Measurements from ENCODE around the gene LYRM1.
"Not testable (repeated sequence)": the region's sequence is repeated elsewhere in the genome, so short reads cannot be mapped to it uniquely, and the experiment has no call there.

The LYRM1 gene

DNA sequence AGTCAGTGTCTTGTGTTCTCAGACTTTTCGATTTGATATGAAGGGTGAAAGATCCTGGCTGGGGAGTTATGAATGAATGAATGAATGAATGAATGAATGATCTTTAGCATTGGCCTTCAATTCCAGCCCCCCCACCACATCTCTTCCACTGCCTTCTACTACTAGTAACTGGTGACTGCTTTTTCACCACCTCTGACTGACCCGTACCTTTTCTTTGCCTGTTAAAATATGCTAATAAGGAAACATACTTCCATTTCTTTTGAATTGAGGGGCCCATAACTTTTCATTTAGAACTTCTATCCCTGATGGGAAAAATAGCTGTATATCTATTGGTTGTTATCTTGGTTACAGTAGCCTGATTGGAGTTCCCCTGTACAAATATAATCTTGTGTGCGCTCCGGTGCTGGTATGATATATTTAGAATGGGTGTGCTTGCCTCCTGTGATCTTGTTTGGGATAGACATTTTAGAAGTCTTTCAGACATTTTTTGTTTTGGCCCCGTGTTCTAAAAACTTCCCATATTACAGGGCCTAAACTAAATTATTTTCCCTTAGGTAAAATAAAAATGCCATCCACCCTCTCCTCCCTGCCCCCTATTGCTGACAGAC lies 3.4 kb downstream of the LYRM1 start:
- no peak for DNase-seq

DNA sequence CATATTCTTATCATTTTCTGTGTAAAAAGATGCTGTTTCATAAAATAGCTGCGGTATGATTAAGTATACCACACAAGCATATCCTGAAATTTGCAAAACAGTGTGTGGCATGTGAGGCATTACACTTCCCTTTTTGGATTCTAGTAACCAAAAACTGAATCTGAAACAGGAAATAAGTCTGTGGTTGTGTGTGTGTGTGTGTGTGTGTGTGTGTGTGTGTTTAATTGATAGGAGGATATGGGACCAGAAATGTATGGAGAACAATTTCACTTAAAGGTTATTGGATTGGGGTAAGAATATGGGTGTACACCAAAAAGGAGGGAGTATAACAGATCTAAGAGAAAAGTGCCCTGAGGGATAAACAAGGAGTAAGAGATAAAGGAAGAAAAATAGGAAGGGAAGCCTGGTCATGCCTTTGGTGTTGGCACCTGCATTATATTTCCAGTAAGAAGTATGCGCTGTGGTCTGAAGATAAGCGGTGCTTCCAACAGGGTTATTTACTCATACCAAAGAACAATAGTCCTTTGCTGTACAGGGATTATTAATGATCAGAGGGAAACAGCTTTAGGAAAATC lies 4.0 kb downstream of the LYRM1 start:
- peak; percentile 20 to 32 for DNase-seq

- DNase-seq: no peak
These were observed 5.0 kb downstream of the LYRM1 start for GRCh38 chr16:20905576-20905975.

DNA sequence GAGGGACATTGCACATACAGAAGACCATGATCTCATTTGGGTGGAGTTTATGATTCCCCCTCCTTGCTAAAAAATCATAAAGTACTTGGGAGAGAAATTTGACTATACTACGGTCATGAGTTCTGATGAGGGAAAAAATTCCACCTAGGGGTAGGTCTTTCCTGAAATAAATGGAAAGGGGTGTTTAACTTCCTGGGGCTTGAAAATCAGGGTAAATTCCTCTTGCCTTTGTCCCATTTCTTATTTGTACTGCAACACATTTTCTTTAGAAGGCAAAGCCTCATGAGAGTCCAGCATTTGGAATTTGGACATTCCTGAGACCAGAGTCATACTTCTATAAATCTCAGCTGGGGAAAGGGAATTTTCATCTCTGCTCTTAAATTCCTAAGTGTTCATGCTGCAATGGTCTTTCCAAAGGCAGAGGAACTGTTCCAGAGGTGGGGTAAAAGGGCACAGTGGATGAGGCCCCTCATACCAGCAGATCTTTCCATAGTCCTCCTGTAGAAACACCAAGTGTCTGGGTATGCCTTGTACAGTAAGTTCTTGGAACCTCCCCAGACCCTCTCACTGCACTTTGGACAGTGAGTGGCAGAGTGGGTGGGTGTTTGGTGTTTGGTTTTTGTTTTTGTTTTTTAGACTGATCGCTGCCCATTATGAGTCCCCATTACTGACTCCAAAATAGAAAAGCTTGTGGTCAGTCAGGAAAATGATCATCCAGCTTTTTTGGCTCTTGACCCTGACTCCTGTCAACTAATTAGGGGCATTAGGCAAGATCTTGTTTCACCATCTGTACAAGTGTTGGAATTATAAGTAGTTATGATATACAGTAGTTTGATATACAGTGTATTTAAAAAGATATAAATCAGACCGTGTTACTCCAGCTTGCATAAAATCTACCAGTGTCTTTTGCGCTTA lies 6.0 kb downstream of the LYRM1 start:
- DNase-seq: no peak

- DNase-seq: no peak
These were observed 10.3 kb downstream of the LYRM1 start for GRCh38 chr16:20910781-20911321.

GRCh38 chr16:20911361-20911760 lies 10.8 kb downstream of the LYRM1 start:
- no peak for DNase-seq

GRCh38 chr16:20916289-20916688 lies 15.7 kb downstream of the LYRM1 start:
- no peak for DNase-seq

DNA sequence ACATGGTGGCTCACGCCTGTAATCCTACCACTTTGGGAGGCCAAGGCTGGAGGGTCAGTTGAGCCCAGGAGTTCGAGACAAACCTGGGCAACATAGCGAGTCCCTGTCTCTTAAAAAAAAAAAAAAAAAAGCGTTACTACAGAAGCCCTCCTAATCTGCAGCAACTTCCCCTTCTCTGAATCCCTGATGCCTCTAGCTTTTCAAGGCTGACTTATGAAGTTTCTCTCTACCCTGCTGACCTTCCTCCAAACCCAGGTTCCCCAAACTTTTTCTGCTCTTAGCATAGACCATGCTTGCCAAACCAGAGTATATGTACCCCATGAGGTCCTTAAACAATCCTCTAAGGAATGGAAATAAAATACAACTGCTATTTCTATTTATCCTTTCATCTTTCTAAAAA lies 16.4 kb downstream of the LYRM1 start:
- no peak for DNase-seq

- DNase-seq: no peak
These were observed 18.1 kb downstream of the LYRM1 start for GRCh38 chr16:20918486-20919239.

- no peak for DNase-seq
These were observed 19.5 kb downstream of the LYRM1 start for GRCh38 chr16:20920091-20920490.

- no peak for DNase-seq
These were observed 20.2 kb downstream of the LYRM1 start for GRCh38 chr16:20920799-20921198.

DNA sequence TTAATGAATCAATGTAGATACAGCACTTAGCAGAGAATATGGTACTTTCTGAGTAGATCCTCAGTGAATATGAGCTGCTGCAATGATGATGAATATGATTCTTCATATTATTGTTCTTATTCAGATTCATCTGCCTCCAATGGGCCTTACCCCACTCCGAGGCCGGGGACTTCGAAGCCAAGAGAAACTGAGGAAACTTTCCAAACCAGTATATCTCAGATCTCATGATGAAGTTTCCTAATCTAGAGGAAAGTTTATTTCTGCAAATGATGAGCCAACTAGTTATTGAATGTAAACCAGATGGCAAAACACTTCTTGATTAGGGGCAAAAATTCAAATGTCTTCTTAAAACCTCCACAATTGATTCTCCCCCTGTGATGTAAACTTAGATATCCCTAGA lies 23.3 kb downstream of the LYRM1 start:
- no peak for DNase-seq

GRCh38 chr16:20925751-20926150 lies 25.2 kb downstream of the LYRM1 start:
- no peak for DNase-seq

DNA sequence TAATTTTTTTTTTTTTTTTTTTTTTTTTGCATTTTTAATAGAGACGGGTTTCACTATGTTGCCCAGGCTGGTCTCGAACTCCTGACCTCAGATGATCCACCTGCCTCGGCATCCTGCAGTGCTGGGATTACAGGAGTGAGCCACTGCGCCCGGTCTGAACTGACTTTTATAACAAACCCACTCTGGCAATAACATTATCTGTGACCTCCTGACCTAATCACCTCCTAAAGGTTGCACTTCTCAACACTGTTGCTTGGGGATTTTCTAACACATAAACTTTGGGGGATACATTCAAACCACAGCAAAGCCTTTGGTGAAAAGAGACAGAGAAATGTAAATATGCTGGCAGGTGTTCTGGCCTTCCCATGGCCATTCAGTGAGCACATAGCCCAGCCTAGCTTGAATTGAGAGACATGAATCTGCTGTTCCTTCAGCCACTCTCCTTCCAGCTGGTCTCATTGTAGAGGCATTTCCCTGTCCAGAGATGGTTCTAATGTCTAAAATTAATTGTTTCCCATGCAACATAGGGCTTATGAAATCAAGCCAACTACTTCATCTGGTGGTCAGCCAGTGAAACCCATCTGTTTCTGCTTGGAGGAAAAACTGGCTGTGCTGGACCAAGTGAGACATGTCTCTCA lies 28.3 kb downstream of the LYRM1 start:
- DNase-seq: no peak

GRCh38 chr16:20929676-20930364 lies 29.2 kb downstream of the LYRM1 start:
- not testable (repeated sequence) for DNase-seq

DNA sequence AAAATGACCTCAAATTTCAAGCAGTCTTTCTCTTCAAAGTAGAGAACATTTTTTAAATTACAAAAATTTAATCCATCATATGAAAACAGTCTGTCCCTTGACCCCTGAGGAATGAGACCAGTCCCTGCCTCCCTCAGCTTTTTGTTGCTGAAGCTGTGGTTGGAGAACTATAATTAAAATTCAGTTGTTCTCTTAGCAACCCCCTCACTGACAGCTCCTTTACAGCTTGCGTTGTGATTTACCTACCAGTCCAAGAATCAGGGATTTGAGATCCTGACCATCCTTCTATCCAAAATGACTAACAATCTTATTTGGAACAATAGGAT lies 29.8 kb downstream of the LYRM1 start:
- DNase-seq: no peak

- DNase-seq: no peak
These were observed 30.6 kb downstream of the LYRM1 start for GRCh38 chr16:20931066-20931600.

DNA sequence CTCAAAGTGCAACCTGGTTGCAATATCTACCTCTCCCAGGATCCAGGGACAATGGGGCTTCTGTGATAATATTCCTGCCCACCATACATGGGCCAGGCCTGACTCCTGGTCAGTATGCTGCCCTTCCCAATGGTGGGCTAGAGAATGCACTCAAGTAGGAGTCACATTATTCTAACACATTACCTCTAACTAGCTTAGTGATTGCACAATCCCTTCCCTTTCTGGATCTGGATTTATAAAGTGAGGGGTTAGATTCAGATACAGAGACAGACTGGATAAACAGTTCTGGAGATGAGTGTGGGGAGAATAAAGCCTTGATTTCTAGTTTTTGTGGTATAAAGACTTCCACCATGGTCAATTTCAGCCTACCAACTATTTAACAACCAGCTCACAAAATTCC lies 33.0 kb downstream of the LYRM1 start:
- no peak for DNase-seq

- DNase-seq: no peak
These were observed 37.2 kb downstream of the LYRM1 start for GRCh38 chr16:20937736-20938135.

- no peak for DNase-seq
These were observed 37.9 kb downstream of the LYRM1 start for GRCh38 chr16:20938426-20938825.

DNA sequence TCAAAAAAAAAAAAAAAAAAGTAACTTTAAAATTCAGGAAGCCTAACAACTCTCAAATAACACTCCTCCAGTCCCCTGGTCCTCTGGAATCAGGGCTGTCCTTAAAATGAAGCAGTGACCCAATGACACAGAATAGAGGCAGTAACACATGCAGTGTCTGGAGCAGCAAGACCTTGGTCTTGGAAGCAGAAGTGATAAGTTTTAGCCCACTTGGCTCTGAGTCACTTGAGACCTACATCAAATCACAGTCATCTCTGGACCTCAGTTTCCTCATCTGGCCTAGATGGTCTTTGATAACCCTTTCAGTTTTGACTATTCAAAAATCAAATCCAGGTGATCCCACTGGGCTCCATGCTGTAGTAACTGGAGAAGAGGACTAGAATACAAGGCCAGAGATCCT lies 39.0 kb downstream of the LYRM1 start:
- DNase-seq: no peak

Measured in stimulated activated CD4-positive, alpha-beta T cell treated with anti-CD3 and anti-CD28 coated beads, Interleukin-2, amount 100 ng/mL, for 24 hours (primary cell).